Measurements from ENCODE around the gene NRDC. TPM values are rescaled to one million over a fixed set of nuclear protein-coding genes. Genes with fewer than 3 reads are reported as not detected.

Gene NRDC
- total and polyA plus RNA-seq, 3 donors from 2014 or later = 108 to 264 (median 185) TPM

DNA sequence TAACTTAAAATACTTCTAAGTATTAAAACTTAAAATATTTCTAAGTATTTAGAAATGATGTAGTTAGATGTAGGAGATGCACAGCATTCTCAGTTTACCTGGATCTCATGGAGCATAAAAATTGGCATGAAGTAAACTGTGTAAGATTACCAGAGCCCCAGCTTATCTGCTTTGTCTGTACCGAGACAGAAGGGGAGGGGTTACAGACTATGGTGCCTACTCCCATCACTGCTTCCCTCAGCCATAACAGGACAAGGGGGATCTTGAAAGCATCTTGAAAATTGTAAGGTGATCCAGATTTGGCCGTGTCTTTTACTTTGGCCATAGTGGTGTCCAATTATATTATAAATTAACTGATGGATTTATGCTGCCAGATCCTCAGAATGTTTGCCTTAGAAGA lies 18.8 kb downstream of the NRDC start:
- no peaks in the 10 kb centered on the region for H3K9me3 ChIP-seq
- no peaks in the 10 kb centered on the region for H3K27me3 ChIP-seq
- no peaks in the 10 kb centered on the region for H3K36me3 ChIP-seq (ENCODE audit: low read depth, missing control alignments)
- 70 to 73% methylated on average over 2 of the region's 2 CpGs for WGBS, 2 donors
- H3K27ac ChIP-seq = no peak overlapping the region
- DNase-seq = no peak
- no peak overlapping the region for H3K4me3 ChIP-seq
- intact Hi-C loops (cut with DNase I; ENCODE audit: low total_unique reads) = no loop called here
- peaks cover 4% of the 10 kb centered on the region for H3K4me1 ChIP-seq
- TF ChIP-seq CTCF (IDR thresholded peaks at IDR 0.05) (no peak), POLR2A (IDR thresholded peaks at IDR 0.05) (no peak)

- H3K36me3 ChIP-seq (ENCODE audit: low read depth, missing control alignments) = no peaks in the 10 kb centered on the region
- no peak for DNase-seq
- intact Hi-C loops (cut with DNase I; ENCODE audit: low total_unique reads) = no loop called here
- H3K27ac ChIP-seq = no peak overlapping the region
- H3K9me3 ChIP-seq = no peaks in the 10 kb centered on the region
- no peaks in the 10 kb centered on the region for H3K27me3 ChIP-seq
- 89 to 90% methylated on average over 2 of the region's 2 CpGs for WGBS, 2 donors
- no peak overlapping the region for H3K4me3 ChIP-seq
- TF ChIP-seq CTCF (IDR thresholded peaks at IDR 0.05) (no peak), POLR2A (IDR thresholded peaks at IDR 0.05) (no peak)
- peaks cover 4% of the 10 kb centered on the region for H3K4me1 ChIP-seq
Observed at GRCh38 chr1:51859333-51859732, 19.2 kb downstream of the NRDC start.

DNA sequence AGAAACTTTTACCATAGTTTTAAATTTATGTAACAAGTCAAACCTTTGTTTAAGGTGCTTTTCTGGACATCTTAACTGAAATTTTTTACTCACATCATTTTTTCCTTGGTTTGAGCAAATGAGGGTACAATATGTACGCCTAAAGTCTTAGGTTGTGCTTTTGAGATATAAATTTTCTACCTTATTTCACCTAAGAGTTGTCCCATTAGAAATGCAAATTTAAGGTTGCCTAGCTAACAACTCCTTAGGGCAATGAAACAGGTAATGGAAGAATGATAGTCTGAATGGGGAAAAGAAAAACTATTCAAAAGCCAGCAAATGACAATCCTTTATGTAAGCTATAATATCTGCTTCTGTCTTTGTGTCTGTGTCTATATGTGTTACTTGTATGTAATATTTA lies 19.6 kb downstream of the NRDC start:
- Histone ChIP-seq H3K4me1 (peaks cover 4% of the 10 kb centered on the region), H3K4me3 (no peak overlapping the region), H3K27ac (no peak overlapping the region), H3K27me3 (no peaks in the 10 kb centered on the region), H3K36me3 (ENCODE audit: low read depth, missing control alignments) (no peaks in the 10 kb centered on the region), H3K9me3 (no peaks in the 10 kb centered on the region)
- TF ChIP-seq POLR2A (IDR thresholded peaks at IDR 0.05) = no peak
- TF ChIP-seq CTCF (IDR thresholded peaks at IDR 0.05) = no peak
- WGBS, 2 donors = 52 to 74% methylated on average over 1 of the region's 1 CpG
- intact Hi-C loops (cut with DNase I; ENCODE audit: low total_unique reads) = no loop called here
- DNase-seq = no peak

DNA sequence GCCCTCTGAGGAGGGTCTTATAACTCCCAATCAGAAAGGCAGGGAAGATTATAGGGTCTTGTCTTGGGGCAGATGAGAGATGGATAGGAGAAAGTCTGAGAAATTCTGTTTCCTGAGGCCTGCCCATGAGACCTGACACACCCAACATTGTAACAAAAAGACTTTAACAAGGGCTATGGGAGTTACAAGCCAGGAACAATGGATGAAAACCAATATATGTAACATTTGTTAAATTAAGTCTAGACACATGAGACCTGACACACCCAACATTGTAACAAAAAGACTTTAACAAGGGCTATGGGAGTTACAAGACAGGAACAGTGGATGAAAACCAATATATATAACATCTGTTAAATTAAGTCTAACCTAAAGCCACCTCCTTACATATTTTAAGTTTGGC lies 21.8 kb downstream of the NRDC start:
- intact Hi-C loops (cut with DNase I; ENCODE audit: low total_unique reads) = no loop called here
- Histone ChIP-seq H3K4me1 (peaks cover 4% of the 10 kb centered on the region), H3K4me3 (no peak overlapping the region), H3K36me3 (ENCODE audit: low read depth, missing control alignments) (no peaks in the 10 kb centered on the region), H3K9me3 (no peaks in the 10 kb centered on the region), H3K27ac (no peak overlapping the region), H3K27me3 (no peaks in the 10 kb centered on the region)
- no peak for DNase-seq
- TF ChIP-seq CTCF (IDR thresholded peaks at IDR 0.05) (no peak), POLR2A (IDR thresholded peaks at IDR 0.05) (no peak)

GRCh38 chr1:51855624-51856023 lies 22.9 kb downstream of the NRDC start:
- H3K4me3 ChIP-seq = no peak overlapping the region
- no peak for DNase-seq
- H3K27ac ChIP-seq = no peak overlapping the region
- H3K36me3 ChIP-seq (ENCODE audit: low read depth, missing control alignments) = no peaks in the 10 kb centered on the region
- H3K9me3 ChIP-seq = no peaks in the 10 kb centered on the region
- no peaks in the 10 kb centered on the region for H3K27me3 ChIP-seq
- H3K4me1 ChIP-seq = peaks cover 4% of the 10 kb centered on the region
- intact Hi-C loops (cut with DNase I; ENCODE audit: low total_unique reads) = no loop called here
- TF ChIP-seq POLR2A (IDR thresholded peaks at IDR 0.05) (no peak), CTCF (IDR thresholded peaks at IDR 0.05) (no peak)
- WGBS, 2 donors = 92 to 97% methylated on average over 3 of the region's 3 CpGs
